ENCODE measurements around the gene OSBPL7. TPM values are rescaled to one million over a fixed set of nuclear protein-coding genes. Genes with fewer than 3 reads are reported as not detected.

OSBPL7 gene
- total RNA-seq, 1 experiment from 2014 or later, result 9.1 TPM

GRCh38 chr17:47836601-47837000 is 15.0 kb upstream of the OSBPL7 start:
- ATAC-seq (no peak), DNase-seq (ENCODE audit: low read depth, low spot score) (no peak)
- in situ Hi-C loops (cut with HindIII; ENCODE audit: low pct_unique_long_range_greater_than_20kb, low sequenced_read_pairs) (no loop called here), intact Hi-C loops (cut with micrococcal nuclease; ENCODE audit: unreplicated experiment) (no loop called here)
- ChIA-PET CTCF (interaction anchor here (1.2 kb wide), 1 partner anchor 175 kb away, joined by 3 read pairs; no protein-coding TSS in a partner anchor), POLR2A (no interaction called here)
- Histone ChIP-seq H3K4me3 (ENCODE audit: low read depth in 2 of 2, low read length in 2 of 2) (no peak overlapping the region), H3K27me3 (ENCODE audit: control insufficient read depth, insufficient read depth, low read length) (no peaks in the 10 kb centered on the region), H3K36me3 (ENCODE audit: control insufficient read depth, insufficient read depth, low read length) (no peaks in the 10 kb centered on the region), H3K4me1 (ENCODE audit: control insufficient read depth, insufficient read depth, low read length) (peaks cover 11% of the 10 kb centered on the region), H3K27ac (ENCODE audit: low read length) (no peak overlapping the region), H3K9me3 (ENCODE audit: control insufficient read depth, insufficient read depth, low read depth, low read length) (no peaks in the 10 kb centered on the region)
- TF ChIP-seq TCF7L2 (IDR thresholded peaks at IDR 0.05; ENCODE audit: low read depth, low read length), result no peak
- no peak for TF ChIP-seq POLR2AphosphoS5 (IDR thresholded peaks at IDR 0.05; ENCODE audit: low read depth, low read length)
- TF ChIP-seq SIN3A (IDR thresholded peaks at IDR 0.05; ENCODE audit: borderline replicate concordance, insufficient read depth, low read depth, low read length), result no peak
- no peak for TF ChIP-seq CTCF (IDR thresholded peaks at IDR 0.05)
- BruUV-seq (replicated peaks), result no TSS peak

- Histone ChIP-seq H3K4me3 (ENCODE audit: low read depth in 2 of 2, low read length in 2 of 2) (no peak overlapping the region), H3K4me1 (ENCODE audit: control insufficient read depth, insufficient read depth, low read length) (peaks cover 15% of the 10 kb centered on the region; the same call in 1 of the 2 replicates), H3K36me3 (ENCODE audit: control insufficient read depth, insufficient read depth, low read length) (no peaks in the 10 kb centered on the region; the same call in 1 of the 2 replicates), H3K27ac (ENCODE audit: low read length) (no peak overlapping the region), H3K9me3 (ENCODE audit: control insufficient read depth, insufficient read depth, low read depth, low read length) (no peaks in the 10 kb centered on the region), H3K27me3 (ENCODE audit: control insufficient read depth, insufficient read depth, low read length) (no peaks in the 10 kb centered on the region)
- intact Hi-C loops (cut with micrococcal nuclease; ENCODE audit: unreplicated experiment) (no loop called here), in situ Hi-C loops (cut with HindIII; ENCODE audit: low pct_unique_long_range_greater_than_20kb, low sequenced_read_pairs) (no loop called here)
- TF ChIP-seq SIN3A (IDR thresholded peaks at IDR 0.05; ENCODE audit: borderline replicate concordance, insufficient read depth, low read depth, low read length) (no peak), POLR2AphosphoS5 (IDR thresholded peaks at IDR 0.05; ENCODE audit: low read depth, low read length) (no peak), REST (IDR thresholded peaks at IDR 0.05; ENCODE audit: insufficient read depth in 1 of 2, low read depth in 2 of 2, low read length in 1 of 2) (no peak), CTCF (IDR thresholded peaks at IDR 0.05) (no peak), TCF7L2 (IDR thresholded peaks at IDR 0.05; ENCODE audit: low read depth, low read length) (no peak)
- POLR2A ChIA-PET, result no interaction called here
- DNase-seq (ENCODE audit: low read depth, low spot score), result no peak
- BruUV-seq (replicated peaks), result no TSS peak
- CTCF ChIA-PET, result interaction anchor here (0.5 kb wide), 1 partner anchor 55 kb away, joined by 3 read pairs; no protein-coding TSS in a partner anchor
- no peak for ATAC-seq
Measured at GRCh38 chr17:47834756-47835155, 13.2 kb upstream of the OSBPL7 start.

All from Panc1 (cell line).